22Rv1 (cell line): Measurements from ENCODE around the gene TPI1.

Experiments used
- ZFX ChIP-seq: fragments of 450-650 bp; IDR thresholded peaks from 2 replicates; pipeline ENCODE4 v1.6.1; 2017; ENCODE audit warnings: antibody characterized with exemption, borderline replicate concordance
- TF ChIP-seq, protein P1 (sequence below): fragments of 450-650 bp; IDR thresholded peaks from 2 replicates; pipeline ENCODE4 v1.5.1; 2017; ENCODE audit warnings: mild to moderate bottlenecking

DNA sequence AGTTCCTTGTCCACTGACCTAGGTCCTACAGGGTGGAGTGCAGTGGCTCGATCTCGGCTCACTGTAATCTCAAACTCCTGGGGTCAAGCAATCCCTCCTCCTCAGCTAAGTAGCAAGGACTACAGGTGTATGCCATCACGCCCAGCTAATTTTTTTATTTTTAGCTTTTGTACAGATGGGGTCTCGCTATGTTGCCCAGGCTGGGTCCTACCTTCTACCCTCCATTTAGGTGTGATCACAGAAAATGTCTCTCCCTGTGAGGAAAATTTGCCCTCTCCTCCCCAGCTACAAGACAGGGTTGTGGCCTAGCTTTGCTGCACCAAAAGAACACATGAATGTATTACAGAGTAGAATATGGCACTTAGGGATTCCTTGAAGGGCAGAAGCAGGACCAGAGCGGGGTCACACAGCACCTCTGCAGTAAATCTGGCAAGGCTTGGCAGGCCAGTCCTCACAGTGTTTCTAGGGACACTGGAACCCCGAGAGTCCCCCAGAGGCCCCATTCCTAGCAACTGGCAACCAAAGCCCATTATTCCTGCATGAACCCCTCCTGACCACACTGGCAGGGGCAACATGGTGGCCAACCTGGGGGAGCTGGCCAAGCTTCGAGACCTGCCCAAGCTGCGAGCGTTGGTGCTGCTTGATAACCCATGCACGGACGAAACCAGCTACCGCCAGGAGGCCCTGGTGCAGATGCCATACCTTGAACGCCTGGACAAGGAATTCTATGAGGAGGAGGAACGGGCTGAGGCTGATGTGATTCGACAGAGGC lies 45.0 kb downstream of the TPI1 start:
- TF ChIP-seq, protein P1, sequence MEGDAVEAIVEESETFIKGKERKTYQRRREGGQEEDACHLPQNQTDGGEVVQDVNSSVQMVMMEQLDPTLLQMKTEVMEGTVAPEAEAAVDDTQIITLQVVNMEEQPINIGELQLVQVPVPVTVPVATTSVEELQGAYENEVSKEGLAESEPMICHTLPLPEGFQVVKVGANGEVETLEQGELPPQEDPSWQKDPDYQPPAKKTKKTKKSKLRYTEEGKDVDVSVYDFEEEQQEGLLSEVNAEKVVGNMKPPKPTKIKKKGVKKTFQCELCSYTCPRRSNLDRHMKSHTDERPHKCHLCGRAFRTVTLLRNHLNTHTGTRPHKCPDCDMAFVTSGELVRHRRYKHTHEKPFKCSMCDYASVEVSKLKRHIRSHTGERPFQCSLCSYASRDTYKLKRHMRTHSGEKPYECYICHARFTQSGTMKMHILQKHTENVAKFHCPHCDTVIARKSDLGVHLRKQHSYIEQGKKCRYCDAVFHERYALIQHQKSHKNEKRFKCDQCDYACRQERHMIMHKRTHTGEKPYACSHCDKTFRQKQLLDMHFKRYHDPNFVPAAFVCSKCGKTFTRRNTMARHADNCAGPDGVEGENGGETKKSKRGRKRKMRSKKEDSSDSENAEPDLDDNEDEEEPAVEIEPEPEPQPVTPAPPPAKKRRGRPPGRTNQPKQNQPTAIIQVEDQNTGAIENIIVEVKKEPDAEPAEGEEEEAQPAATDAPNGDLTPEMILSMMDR = no peak
- TF ChIP-seq ZFX = no peak
